Fibroblast of lung (primary cell): ENCODE data around the gene SLC27A5. TPM values are rescaled to one million over a fixed set of nuclear protein-coding genes. Genes with fewer than 3 reads are reported as not detected.
A peak's percentile ranks its signal among the peaks of the same experiment; 100 is the strongest.

Experiments
- DNase-seq, 2 donors: peaks; one replicate each; pipeline versions ENCODE4 v3.0.0 to v3.0.0-alpha.2; 2010; ENCODE audit warnings: low read depth in 2 of 2
- H2AFZ ChIP-seq: 2 replicates; pipeline ENCODE4 v1.5.1; 2012; ENCODE audit warnings: low read length, control low read depth, inconsistent platforms
- H3K27ac ChIP-seq: 2 replicates; pipeline ENCODE4 v1.5.1; 2011; ENCODE audit warnings: low read length, control low read depth; ENCODE audit not compliant: insufficient read depth
- H3K27me3 ChIP-seq: 2 replicates; pipeline ENCODE4 v1.5.1; 2011; ENCODE audit warnings: mild to moderate bottlenecking, low read length; ENCODE audit not compliant: control insufficient read depth, insufficient read depth
- H3K36me3 ChIP-seq: 2 replicates; pipeline ENCODE4 v1.5.1; 2011; ENCODE audit warnings: low read length; ENCODE audit not compliant: control insufficient read depth, insufficient read depth
- H3K4me1 ChIP-seq: 2 replicates; pipeline ENCODE4 v1.5.1; 2011; ENCODE audit warnings: low read length; ENCODE audit not compliant: control insufficient read depth, insufficient read depth; ENCODE audit errors: extremely low read depth
- H3K4me2 ChIP-seq: 2 replicates; pipeline ENCODE4 v1.5.1; 2011; ENCODE audit warnings: low read length, control low read depth; ENCODE audit not compliant: insufficient read depth; ENCODE audit errors: extremely low read depth
- H3K4me3 ChIP-seq, 4 experiments: fragments of 200-600 bp in 1 of 4; sonication (generic) in 1 of 4; replicated peaks in 1 of 4; 2 replicates each; pipeline ENCODE4 v1.5.1; 2011 to 2016; ENCODE audit warnings: low read length in 4 of 4, low read depth in 3 of 4, mild to moderate bottlenecking in 3 of 4, control low read depth in 2 of 4, inconsistent platforms in 1 of 4, mixed read lengths in 1 of 4; ENCODE audit not compliant: insufficient read depth in 1 of 4; ENCODE audit errors: control extremely low read depth in 1 of 4
- H3K79me2 ChIP-seq: 2 replicates; pipeline ENCODE4 v1.5.1; 2012; ENCODE audit warnings: mild to moderate bottlenecking, low read length, inconsistent platforms; ENCODE audit not compliant: control insufficient read depth, insufficient read depth
- H3K9ac ChIP-seq: 2 replicates; pipeline ENCODE4 v1.5.1; 2011; ENCODE audit warnings: mild to moderate bottlenecking, low read length, control low read depth; ENCODE audit not compliant: insufficient read depth
- H3K9me3 ChIP-seq: 2 replicates; pipeline ENCODE4 v1.5.1; 2012; ENCODE audit warnings: low read depth, low read length; ENCODE audit not compliant: control insufficient read depth, insufficient read depth
- H4K20me1 ChIP-seq: 2 replicates; pipeline ENCODE4 v1.5.1; 2011; ENCODE audit warnings: low read length; ENCODE audit not compliant: control insufficient read depth, insufficient read depth; ENCODE audit errors: extremely low read depth
- EZH2 ChIP-seq: IDR thresholded peaks from 2 replicates; pipeline ENCODE4 v1.5.1; 2012; ENCODE audit warnings: low read length, control low read depth, mild to moderate bottlenecking; ENCODE audit errors: missing control alignments
- polyA plus RNA-seq, 2 donors: library from polyadenylated mRNA; depleted of rRNA in 1 of 2; stranded (reverse) in 1 of 2; unstranded in 1 of 2; fragments of >200 nt; gene quantifications; 2 replicates each; pipeline ENCODE4 v1.2.1, GENCODE V29; 2011 to 2012; ENCODE audit warnings: missing spikeins in 1 of 2
- total RNA-seq: library from RNA; depleted of rRNA; stranded (reverse); fragments of >200 nt; gene quantifications from 2 replicates; pipeline ENCODE4 v1.2.1, GENCODE V29; 2014
- TF ChIP-seq, protein P1 (sequence below), 2 donors: IDR thresholded peaks in 1 of 2; conservative IDR thresholded peaks in 1 of 2; 1 replicate in 1 of 2; 2 replicates in 1 of 2; pipeline ENCODE4 v1.5.1; 2011 to 2012; ENCODE audit warnings: low read length in 2 of 2, control low read depth in 1 of 2, inconsistent platforms in 1 of 2, low read depth in 1 of 2, mild to moderate bottlenecking in 1 of 2

SLC27A5 gene
- total and polyA plus RNA-seq, 2 donors (not counting 1 experiment from before 2014, with no cell fraction given), result 5.2 to 10.1 TPM

DNA sequence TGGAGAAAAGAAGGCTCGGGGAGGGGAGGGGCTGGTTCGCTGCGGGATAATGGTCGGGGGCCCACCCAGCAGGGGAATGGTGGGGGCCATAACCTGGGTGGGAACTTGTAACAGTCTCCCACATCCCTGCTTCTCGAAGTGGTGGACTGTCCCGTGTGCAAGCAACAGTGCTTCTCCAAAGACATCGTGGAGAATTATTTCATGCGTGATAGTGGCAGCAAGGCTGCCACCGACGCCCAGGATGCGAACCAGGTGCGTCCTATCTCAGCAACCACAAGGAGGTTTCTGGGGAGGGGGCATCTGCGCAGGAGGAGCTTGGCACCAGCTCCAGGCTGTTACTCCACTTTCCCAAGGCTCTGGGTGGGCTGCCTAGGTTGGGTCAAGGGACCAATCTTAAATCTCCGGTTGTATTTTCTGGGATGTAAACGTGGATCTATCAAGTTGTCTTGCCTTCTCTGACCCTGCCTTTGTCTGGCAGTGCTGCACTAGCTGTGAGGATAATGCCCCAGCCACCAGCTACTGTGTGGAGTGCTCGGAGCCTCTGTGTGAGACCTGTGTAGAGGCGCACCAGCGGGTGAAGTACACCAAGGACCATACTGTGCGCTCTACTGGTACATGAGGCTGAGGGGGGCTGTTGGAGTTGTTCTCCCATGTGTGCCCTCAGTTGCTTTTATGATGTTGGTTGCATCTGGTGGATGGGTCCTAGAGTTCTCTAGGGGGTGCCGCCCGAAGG lies 33.7 kb upstream of the SLC27A5 start:
- H3K36me3 ChIP-seq, result peaks cover 34% of the 10 kb centered on the region

DNA sequence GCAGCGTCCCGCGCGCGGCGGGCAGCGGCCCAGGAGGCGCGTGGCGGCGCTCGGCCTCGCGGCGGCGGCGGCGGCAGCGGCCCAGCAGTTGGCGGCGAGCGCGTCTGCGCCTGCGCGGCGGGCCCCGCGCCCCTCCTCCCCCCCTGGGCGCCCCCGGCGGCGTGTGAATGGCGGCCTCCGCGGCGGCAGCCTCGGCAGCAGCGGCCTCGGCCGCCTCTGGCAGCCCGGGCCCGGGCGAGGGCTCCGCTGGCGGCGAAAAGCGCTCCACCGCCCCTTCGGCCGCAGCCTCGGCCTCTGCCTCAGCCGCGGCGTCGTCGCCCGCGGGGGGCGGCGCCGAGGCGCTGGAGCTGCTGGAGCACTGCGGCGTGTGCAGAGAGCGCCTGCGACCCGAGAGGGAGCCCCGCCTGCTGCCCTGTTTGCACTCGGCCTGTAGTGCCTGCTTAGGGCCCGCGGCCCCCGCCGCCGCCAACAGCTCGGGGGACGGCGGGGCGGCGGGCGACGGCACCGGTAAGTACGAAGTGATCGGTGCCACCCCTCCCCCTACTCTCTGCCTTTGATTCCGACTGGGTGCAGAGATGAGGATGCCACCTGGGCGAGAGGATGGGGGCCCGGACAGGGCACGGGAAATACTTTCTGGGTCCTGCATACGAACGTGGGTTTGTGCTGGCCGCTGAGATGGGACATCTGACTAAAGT lies 32.9 kb upstream of the SLC27A5 start:
- H3K27me3 ChIP-seq, result no peaks in the 10 kb centered on the region
- H4K20me1 ChIP-seq, result peaks cover 7% of the 10 kb centered on the region
- peak overlapping the region; percentile 85 for H3K9ac ChIP-seq
- no peak overlapping the region for H2AFZ ChIP-seq
- H3K79me2 ChIP-seq, result peaks cover 50% of the 10 kb centered on the region
- peak; percentile 32 to 52 for DNase-seq
- peaks cover 27% of the 10 kb centered on the region for H3K36me3 ChIP-seq
- peak overlapping the region; percentile 90 to 96 (median 94) for H3K4me3 ChIP-seq
- peak overlapping the region; percentile 72 for H3K4me2 ChIP-seq
- H3K9me3 ChIP-seq, result no peaks in the 10 kb centered on the region
- TF ChIP-seq, protein P1, sequence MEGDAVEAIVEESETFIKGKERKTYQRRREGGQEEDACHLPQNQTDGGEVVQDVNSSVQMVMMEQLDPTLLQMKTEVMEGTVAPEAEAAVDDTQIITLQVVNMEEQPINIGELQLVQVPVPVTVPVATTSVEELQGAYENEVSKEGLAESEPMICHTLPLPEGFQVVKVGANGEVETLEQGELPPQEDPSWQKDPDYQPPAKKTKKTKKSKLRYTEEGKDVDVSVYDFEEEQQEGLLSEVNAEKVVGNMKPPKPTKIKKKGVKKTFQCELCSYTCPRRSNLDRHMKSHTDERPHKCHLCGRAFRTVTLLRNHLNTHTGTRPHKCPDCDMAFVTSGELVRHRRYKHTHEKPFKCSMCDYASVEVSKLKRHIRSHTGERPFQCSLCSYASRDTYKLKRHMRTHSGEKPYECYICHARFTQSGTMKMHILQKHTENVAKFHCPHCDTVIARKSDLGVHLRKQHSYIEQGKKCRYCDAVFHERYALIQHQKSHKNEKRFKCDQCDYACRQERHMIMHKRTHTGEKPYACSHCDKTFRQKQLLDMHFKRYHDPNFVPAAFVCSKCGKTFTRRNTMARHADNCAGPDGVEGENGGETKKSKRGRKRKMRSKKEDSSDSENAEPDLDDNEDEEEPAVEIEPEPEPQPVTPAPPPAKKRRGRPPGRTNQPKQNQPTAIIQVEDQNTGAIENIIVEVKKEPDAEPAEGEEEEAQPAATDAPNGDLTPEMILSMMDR (conservative IDR thresholded peaks at IDR 0.05 in 1 of 2, IDR thresholded peaks at IDR 0.05 in 1 of 2; ENCODE audit: low read depth in 1 of 2, low read length in 2 of 2), result no peak
- TF ChIP-seq EZH2, result no peak
- H3K4me1 ChIP-seq, result peaks cover 9% of the 10 kb centered on the region
- peak overlapping the region; percentile 96 for H3K27ac ChIP-seq

More for the DNA sequence above, 33.7 kb upstream of the SLC27A5 start:
- H3K4me3 ChIP-seq, result peak overlapping the region; percentile 90 to 96 (median 94)
- H3K4me1 ChIP-seq, result peaks cover 9% of the 10 kb centered on the region
- H3K9me3 ChIP-seq, result no peaks in the 10 kb centered on the region
- H3K9ac ChIP-seq, result peak overlapping the region; percentile 71
- no peak for DNase-seq
- TF ChIP-seq EZH2, result no peak
- TF ChIP-seq, protein P1 (conservative IDR thresholded peaks at IDR 0.05 in 1 of 2, IDR thresholded peaks at IDR 0.05 in 1 of 2; ENCODE audit: low read depth in 1 of 2, low read length in 2 of 2), result no peak
- peak overlapping the region; percentile 72 for H3K4me2 ChIP-seq
- peaks cover 50% of the 10 kb centered on the region for H3K79me2 ChIP-seq
- H3K27me3 ChIP-seq, result no peaks in the 10 kb centered on the region
- peaks cover 7% of the 10 kb centered on the region for H4K20me1 ChIP-seq
- H3K27ac ChIP-seq, result peak overlapping the region; percentile 59
- no peak overlapping the region for H2AFZ ChIP-seq

DNA sequence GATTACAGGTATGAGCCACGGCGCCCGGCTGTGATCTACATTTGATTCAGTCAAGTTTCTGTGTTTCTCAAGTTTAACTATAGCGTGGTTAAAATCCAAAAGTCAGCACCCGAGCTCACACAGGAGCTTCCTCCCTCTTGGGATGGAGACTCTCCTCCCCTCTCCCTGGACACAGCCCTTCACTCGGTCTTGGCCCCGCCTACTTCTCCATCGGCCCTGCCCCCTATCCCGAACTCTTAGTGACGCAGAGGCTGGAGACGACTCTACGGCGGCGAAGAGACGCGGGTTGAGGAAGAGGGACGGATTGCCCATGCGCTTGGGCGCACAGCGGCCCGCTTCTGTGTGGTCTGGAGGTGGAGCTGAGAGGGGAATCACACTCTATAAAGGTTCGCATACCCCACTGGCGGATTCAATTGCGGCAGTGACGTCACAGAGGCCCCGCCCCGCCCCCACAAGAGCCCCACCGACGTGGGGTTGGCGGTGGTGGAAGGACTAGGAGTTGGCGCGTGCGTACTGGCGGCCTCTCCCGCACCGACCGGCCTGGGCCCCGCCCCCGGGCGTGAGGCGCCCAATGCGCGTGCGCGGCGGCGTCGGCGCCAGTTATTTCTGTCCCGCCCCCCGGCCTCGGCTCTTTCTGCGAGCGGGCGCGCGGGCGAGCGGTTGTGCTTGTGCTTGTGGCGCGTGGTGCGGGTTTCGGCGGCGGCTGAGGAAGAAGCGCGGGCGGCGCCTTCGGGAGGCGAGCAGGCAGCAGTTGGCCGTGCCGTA lies 32.2 kb upstream of the SLC27A5 start, which contains the start of gene TRIM28:
TSS of gene TRIM28 (plus strand) at position 239 of the 765 bp plus-strand sequence. CDS start 694 bp downstream, outside the sequence.
- H3K27ac ChIP-seq, result peak within 1 kb of the TSS; percentile 96

More for the DNA sequence above, 32.2 kb upstream of the SLC27A5 start, which contains the start of gene TRIM28:
- TF ChIP-seq, protein P1 (conservative IDR thresholded peaks at IDR 0.05 in 1 of 2, IDR thresholded peaks at IDR 0.05 in 1 of 2; ENCODE audit: low read depth in 1 of 2, low read length in 2 of 2), result no peak
- no peak for TF ChIP-seq EZH2
- H3K4me3 ChIP-seq, result peak within 1 kb of the TSS; percentile 90 to 96 (median 94)
- DNase-seq, result peak; percentile 99
- H3K4me2 ChIP-seq, result peak within 1 kb of the TSS; percentile 75
- H3K79me2 ChIP-seq, result peaks cover 43% of the 10 kb centered on the region
- H3K4me1 ChIP-seq, result peaks cover 9% of the 10 kb centered on the region
- H4K20me1 ChIP-seq, result peaks cover 7% of the 10 kb centered on the region
- peak within 1 kb of the TSS; percentile 85 for H3K9ac ChIP-seq
- peaks cover 6% of the 10 kb centered on the region for H3K27me3 ChIP-seq
- H3K9me3 ChIP-seq, result no peaks in the 10 kb centered on the region
- H3K36me3 ChIP-seq, result peaks cover 20% of the 10 kb centered on the region
- peak within 1 kb of the TSS; percentile 73 for H2AFZ ChIP-seq
